SK-N-SH (cell line): Measurements from ENCODE around the gene DYRK1A. TPM values are rescaled to one million over a fixed set of nuclear protein-coding genes. Genes with fewer than 3 reads are reported as not detected.

Experiments used
- CTCF ChIA-PET: fragments of 300-600, 350-600 bp; formaldehyde crosslinking; extraction: SDS; loops from one replicate; lab custom pipeline; 2021; lab: Yijun Ruan, JAX
- POLR2A ChIA-PET: fragments of 350-600 bp; sonication (Branson Sonifier 250); formaldehyde crosslinking; extraction: SDS; loops from one replicate; lab custom pipeline; 2020; ENCODE audit warnings: antibody characterized with exemption, inconsistent platforms; lab: Yijun Ruan, JAX
- DNase-seq: peaks from one replicate; pipeline ENCODE4 v3.0.0; 2012
- H2AFZ ChIP-seq: fragments of 200-600 bp; sonication (generic); 2 replicates; pipeline ENCODE4 v1.8.1; 2016; ENCODE audit warnings: antibody characterized with exemption, mild to moderate bottlenecking, low read depth
- H3F3A ChIP-seq: fragments of 200-600 bp; sonication (generic); replicated peaks from 2 replicates; pipeline ENCODE3; 2016; ENCODE audit warnings: antibody characterized with exemption, mild to moderate bottlenecking; ENCODE audit not compliant: insufficient read depth
- H3K27ac ChIP-seq, 2 experiments: fragments of 200-500 bp in 1 of 2; fragments of 200-600 bp in 1 of 2; sonication (Bioruptor generic) in 1 of 2; sonication (generic), shearing (Covaris generic) in 1 of 2; 2 replicates each; pipeline versions ENCODE4 v1.5.1 to v1.6.1; 2014 to 2016; ENCODE audit warnings: low read depth in 2 of 2, inconsistent platforms in 1 of 2, low read length in 1 of 2, mild to moderate bottlenecking in 1 of 2, mixed read lengths in 1 of 2
- H3K27me3 ChIP-seq: fragments of 200-600 bp; sonication (generic), shearing (Covaris generic); 2 replicates; pipeline ENCODE4 v1.6.1; 2016; ENCODE audit warnings: mixed run types; ENCODE audit not compliant: insufficient read depth
- H3K36me3 ChIP-seq, 2 experiments: fragments of 200-500 bp in 1 of 2; fragments of 200-600 bp in 1 of 2; sonication (Bioruptor generic) in 1 of 2; sonication (generic) in 1 of 2; replicated peaks in 1 of 2; 2 replicates each; pipeline versions ENCODE3 to v1.5.1; 2014 to 2016; ENCODE audit warnings: low read length in 1 of 2, mild to moderate bottlenecking in 1 of 2; ENCODE audit not compliant: insufficient read depth in 2 of 2, control insufficient read depth in 1 of 2
- H3K4me1 ChIP-seq, 2 experiments: fragments of 200-500 bp in 1 of 2; fragments of 200-600 bp in 1 of 2; sonication (Bioruptor generic) in 1 of 2; sonication (generic), shearing (Covaris generic) in 1 of 2; 2 replicates each; pipeline versions ENCODE4 v1.5.1 to v1.6.1; 2014 to 2016; ENCODE audit warnings: low read depth in 1 of 2, low read length in 1 of 2, mixed run types in 1 of 2; ENCODE audit not compliant: insufficient read depth in 2 of 2, control insufficient read depth in 1 of 2
- H3K4me2 ChIP-seq: fragments of 200-600 bp; sonication (generic), shearing (Covaris generic); 2 replicates; pipeline ENCODE4 v1.6.1; 2017; ENCODE audit warnings: mixed run types
- H3K4me3 ChIP-seq, 2 experiments: fragments of 200-500 bp in 1 of 2; fragments of 200-600 bp in 1 of 2; sonication (Bioruptor generic) in 1 of 2; sonication (generic), shearing (Covaris generic) in 1 of 2; 2 replicates each; pipeline versions ENCODE4 v1.5.1 to v1.8.1; 2014 to 2016; ENCODE audit warnings: low read depth in 2 of 2, inconsistent platforms in 1 of 2, low read length in 1 of 2, mild to moderate bottlenecking in 1 of 2, mixed read lengths in 1 of 2, moderate library complexity in 1 of 2
- H3K79me2 ChIP-seq: fragments of 200-600 bp; sonication (generic); 2 replicates; pipeline ENCODE4 v1.8.1; 2017; ENCODE audit warnings: mild to moderate bottlenecking; ENCODE audit not compliant: insufficient read depth
- H3K9ac ChIP-seq: fragments of 200-600 bp; sonication (generic); 2 replicates; pipeline ENCODE4 v1.6.1; 2017; ENCODE audit warnings: mixed run types
- H3K9me2 ChIP-seq: fragments of 200-600 bp; sonication (generic); 2 replicates; pipeline ENCODE4 v1.6.1; 2017; ENCODE audit warnings: mixed run types
- H3K9me3 ChIP-seq: fragments of 200-600 bp; sonication (generic); 2 replicates; pipeline ENCODE4 v1.6.1; 2017; ENCODE audit warnings: mixed run types, mild to moderate bottlenecking, moderate library complexity
- H4K20me1 ChIP-seq: fragments of 200-600 bp; sonication (generic); 2 replicates; pipeline ENCODE4 v1.6.1; 2017; ENCODE audit warnings: mild to moderate bottlenecking, mixed run types; ENCODE audit not compliant: insufficient read depth
- CTCF ChIP-seq: fragments of 200-600 bp; sonication (generic); IDR thresholded peaks from 2 replicates; pipeline ENCODE4 v1.6.1; 2017; ENCODE audit warnings: antibody characterized with exemption, mild to moderate bottlenecking, moderate library complexity
- ELF1 ChIP-seq: IDR thresholded peaks from 2 replicates; pipeline ENCODE4 v1.4.0; 2012
- EZH2phosphoT487 ChIP-seq: fragments of 200-600 bp; sonication (generic); IDR thresholded peaks from 2 replicates; pipeline ENCODE4 v1.6.1; 2017; ENCODE audit warnings: low read depth, mixed run types, mild to moderate bottlenecking, antibody characterized with exemption, moderate library complexity, borderline replicate concordance
- FOSL2 ChIP-seq: IDR thresholded peaks from 2 replicates; pipeline ENCODE4 v1.4.0; 2012; ENCODE audit warnings: low read depth, mild to moderate bottlenecking, moderate library complexity, borderline replicate concordance
- FOXM1 ChIP-seq: IDR thresholded peaks from 2 replicates; pipeline ENCODE4 v1.4.0; 2012; ENCODE audit warnings: low read depth, mild to moderate bottlenecking
- MEF2A ChIP-seq: IDR thresholded peaks from 2 replicates; pipeline ENCODE4 v1.4.0; 2012; ENCODE audit warnings: low read depth, borderline replicate concordance
- MXI1 ChIP-seq: IDR thresholded peaks from 2 replicates; pipeline ENCODE4 v1.6.1; 2012; ENCODE audit warnings: mild to moderate bottlenecking, low read depth, low read length, improper control_type of control experiment
- NFIC ChIP-seq: IDR thresholded peaks from 2 replicates; pipeline ENCODE4 v1.4.0; 2012; ENCODE audit warnings: borderline replicate concordance
- PBX3 ChIP-seq: IDR thresholded peaks from 2 replicates; pipeline ENCODE4; 2012
- RCOR1 ChIP-seq: fragments of 150-350 bp; IDR thresholded peaks from 2 replicates; pipeline ENCODE4 v1.6.1; 2017; ENCODE audit warnings: antibody characterized with exemption, low read length
- REST ChIP-seq: IDR thresholded peaks from 2 replicates; pipeline ENCODE4 v1.6.1; 2012; ENCODE audit warnings: mild to moderate bottlenecking, low read depth, low read length, moderate library complexity
- SIN3A ChIP-seq: IDR thresholded peaks from 2 replicates; pipeline ENCODE4 v1.6.1; 2012; ENCODE audit warnings: low read depth, mild to moderate bottlenecking, low read length, moderate library complexity, borderline replicate concordance
- SMC3 ChIP-seq: IDR thresholded peaks from 2 replicates; pipeline ENCODE4 v1.6.1; 2012; ENCODE audit warnings: low read depth, low read length, improper control_type of control experiment
- TAF1 ChIP-seq: IDR thresholded peaks from 2 replicates; pipeline ENCODE4 v1.6.1; 2012; ENCODE audit warnings: low read depth, mild to moderate bottlenecking, low read length, moderate library complexity, borderline replicate concordance
- TEAD4 ChIP-seq: IDR thresholded peaks from 2 replicates; pipeline ENCODE4 v1.4.0; 2012; ENCODE audit warnings: mild to moderate bottlenecking, borderline replicate concordance; ENCODE audit not compliant: insufficient read depth
- YY1 ChIP-seq: IDR thresholded peaks from 2 replicates; pipeline ENCODE4 v1.4.0; 2012; ENCODE audit warnings: low read depth, mild to moderate bottlenecking
- WGBS: methylation state at CpG from one replicate; pipeline ENCODE4 v1.1.6; 2017; ENCODE audit warnings: low lambda C conversion rate; 5-methylcytosine and 5-hydroxymethylcytosine counted together
- polyA plus RNA-seq, 3 experiments: library from polyadenylated mRNA; depleted of rRNA; stranded (reverse); fragments of >200 nt; gene quantifications; 2 replicates each; pipeline ENCODE4 v1.2.3, GENCODE V29; 2012

The DYRK1A gene
- polyA plus RNA-seq, 1 of the 3 experiments (the other 2 are of a cell fraction) = 19.3 TPM

- peak; percentile 15; the same call in 1 of the 2 replicates for TF ChIP-seq MEF2A
- peak; percentile 74; the same call in 1 of the 2 replicates for TF ChIP-seq FOXM1
- TF ChIP-seq FOSL2 = no peak
- peak; percentile 82 for TF ChIP-seq MXI1
- 0 out of 2 replicates have a peak, but pooled peaks have one; percentile 9 for TF ChIP-seq CTCF
- no peak for TF ChIP-seq SIN3A
- peak; percentile 6; the same call in 1 of the 2 replicates for TF ChIP-seq ELF1
- no peak for TF ChIP-seq NFIC
- peak; percentile 87 for TF ChIP-seq YY1
- TF ChIP-seq TAF1 = no peak; the same call in 1 of the 2 replicates
- TF ChIP-seq SMC3 = no peak
- no peak for TF ChIP-seq EZH2phosphoT487
Observed at GRCh38 chr21:37366482-37367316, at the start of gene DYRK1A (continued).

GRCh38 chr21:37319551-37319950, 47.0 kb upstream of the DYRK1A start:
- POLR2A ChIA-PET = interaction anchor here (0.5 kb wide), 1 partner anchor 12 kb away, joined by 5 read pairs; no protein-coding TSS in a partner anchor

More at GRCh38 chr21:37319551-37319950, 47.0 kb upstream of the DYRK1A start:
- H3K9me2 ChIP-seq = no peaks in the 10 kb centered on the region
- H3K79me2 ChIP-seq = no peaks in the 10 kb centered on the region
- H3K9ac ChIP-seq = no peak overlapping the region
- H3K36me3 ChIP-seq = no peaks in the 10 kb centered on the region
- H3K9me3 ChIP-seq = peaks cover 6% of the 10 kb centered on the region; the same call in 1 of the 2 replicates
- H3K27me3 ChIP-seq = no peaks in the 10 kb centered on the region
- 90% methylated on average over 2 of the region's 2 CpGs for WGBS
- CTCF ChIA-PET = no interaction called here
- H3K4me1 ChIP-seq = no peaks in the 10 kb centered on the region
- no peaks in the 10 kb centered on the region for H3F3A ChIP-seq
- H3K4me3 ChIP-seq = no peak overlapping the region
- no peak overlapping the region for H3K4me2 ChIP-seq
- H4K20me1 ChIP-seq = no peaks in the 10 kb centered on the region
- H3K27ac ChIP-seq = no peak overlapping the region
- no peak for DNase-seq
- TF ChIP-seq PBX3 (no peak), TEAD4 (no peak), REST (no peak), MEF2A (no peak), RCOR1 (no peak)
- no peak overlapping the region for H2AFZ ChIP-seq
